IMR-90 (cell line): Measurements from ENCODE around the gene SEMA3C.

Source experiments
- CTCF ChIP-seq: conservative IDR thresholded peaks from 2 replicates; pipeline ENCODE4 v1.5.1; 2012; ENCODE audit warnings: mild to moderate bottlenecking, low read depth, low read length, improper control_type of control experiment
- FOS ChIP-seq: fragments of 150-350 bp; IDR thresholded peaks from 2 replicates; pipeline ENCODE4 v1.6.1; 2016; ENCODE audit warnings: low read depth, low read length
- MAFK ChIP-seq: IDR thresholded peaks from 2 replicates; pipeline ENCODE4 v1.6.1; 2012; ENCODE audit warnings: low read depth, low read length, improper control_type of control experiment
- POLR2A ChIP-seq: IDR thresholded peaks from 2 replicates; pipeline ENCODE4 v1.6.1; 2012; ENCODE audit warnings: mild to moderate bottlenecking, low read depth, low read length
- RAD21 ChIP-seq: IDR thresholded peaks from 2 replicates; pipeline ENCODE4 v1.6.1; 2012; ENCODE audit warnings: low read length, improper control_type of control experiment
- RCOR1 ChIP-seq: IDR thresholded peaks from 2 replicates; pipeline ENCODE4 v1.6.1; 2012; ENCODE audit warnings: mild to moderate bottlenecking, low read length, improper control_type of control experiment; ENCODE audit not compliant: insufficient replicate concordance
- RFX5 ChIP-seq: IDR thresholded peaks from 2 replicates; pipeline ENCODE4 v1.8.0; 2012; ENCODE audit warnings: low read depth, mild to moderate bottlenecking, low read length, moderate library complexity
- SMC3 ChIP-seq: fragments of 150-350 bp; IDR thresholded peaks from 2 replicates; pipeline ENCODE4 v1.6.1; 2016; ENCODE audit warnings: low read depth, mild to moderate bottlenecking, antibody characterized with exemption, low read length, moderate library complexity
- USF2 ChIP-seq: fragments of 150-350 bp; IDR thresholded peaks from 2 replicates; pipeline ENCODE4 v1.6.1; 2017; ENCODE audit warnings: mild to moderate bottlenecking, antibody characterized with exemption, low read length, low read depth

DNA sequence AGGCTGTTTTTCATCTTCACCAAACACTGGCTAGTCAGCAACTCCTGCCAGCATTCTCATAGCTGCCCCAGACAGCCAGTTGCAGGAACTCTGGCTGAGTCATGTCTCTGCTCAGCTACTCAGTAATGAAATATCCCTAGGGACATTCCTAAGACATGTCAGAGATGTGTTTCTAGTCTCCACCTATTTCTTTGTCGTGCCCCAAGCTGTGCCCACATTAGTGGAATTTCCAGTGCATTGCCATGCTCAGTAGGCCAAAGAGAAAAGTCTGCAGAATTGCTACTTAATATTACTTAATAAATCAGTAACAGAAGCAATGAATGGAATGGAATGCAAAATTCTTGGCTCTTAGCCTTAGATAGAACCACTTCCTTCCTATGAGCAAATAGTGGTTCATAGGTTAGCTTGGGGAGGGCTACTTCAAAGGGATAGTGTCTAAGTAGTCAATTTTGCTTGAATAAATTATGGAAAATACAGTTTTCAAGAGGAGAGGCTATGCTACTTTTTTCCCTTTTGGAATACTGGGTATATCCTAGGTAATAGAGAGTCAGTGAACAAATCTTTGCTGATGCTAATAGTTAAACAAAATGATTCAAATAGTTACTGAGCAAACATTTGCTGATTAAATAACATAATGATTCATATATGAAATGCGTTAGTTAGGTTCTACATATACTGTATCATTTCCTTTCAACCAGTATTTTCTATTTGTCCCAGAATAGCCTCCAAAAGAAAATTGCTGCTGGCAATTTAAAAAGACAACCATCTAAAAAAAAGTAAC lies 23.6 kb upstream of the SEMA3C start:
- TF ChIP-seq CTCF = no peak
- TF ChIP-seq SMC3 = no peak
- no peak for TF ChIP-seq RAD21
- TF ChIP-seq USF2 = no peak
- peak; percentile 88 for TF ChIP-seq FOS
- TF ChIP-seq POLR2A = no peak
- peak; percentile 89 for TF ChIP-seq MAFK
- TF ChIP-seq RFX5 = no peak
- peak; percentile 57 for TF ChIP-seq RCOR1
